SU-DHL-6 (cell line): ENCODE results near the gene GAGE12J.

Source experiments
- EZH2phosphoT487 ChIP-seq: fragments of 200-600 bp; sonication (generic), shearing (Covaris generic); conservative IDR thresholded peaks from 2 replicates; pipeline ENCODE4 v1.6.1; 2018; ENCODE audit warnings: mild to moderate bottlenecking, antibody characterized with exemption, low read length, moderate library complexity, mixed read lengths
- TF ChIP-seq, protein P1 (sequence below): fragments of 200-600 bp; sonication (generic); IDR thresholded peaks from one replicate; pipeline ENCODE4 v1.5.1; 2017; ENCODE audit warnings: antibody characterized with exemption, mild to moderate bottlenecking, low read length, moderate library complexity; ENCODE audit not compliant: insufficient read depth, poor library complexity, severe bottlenecking

DNA sequence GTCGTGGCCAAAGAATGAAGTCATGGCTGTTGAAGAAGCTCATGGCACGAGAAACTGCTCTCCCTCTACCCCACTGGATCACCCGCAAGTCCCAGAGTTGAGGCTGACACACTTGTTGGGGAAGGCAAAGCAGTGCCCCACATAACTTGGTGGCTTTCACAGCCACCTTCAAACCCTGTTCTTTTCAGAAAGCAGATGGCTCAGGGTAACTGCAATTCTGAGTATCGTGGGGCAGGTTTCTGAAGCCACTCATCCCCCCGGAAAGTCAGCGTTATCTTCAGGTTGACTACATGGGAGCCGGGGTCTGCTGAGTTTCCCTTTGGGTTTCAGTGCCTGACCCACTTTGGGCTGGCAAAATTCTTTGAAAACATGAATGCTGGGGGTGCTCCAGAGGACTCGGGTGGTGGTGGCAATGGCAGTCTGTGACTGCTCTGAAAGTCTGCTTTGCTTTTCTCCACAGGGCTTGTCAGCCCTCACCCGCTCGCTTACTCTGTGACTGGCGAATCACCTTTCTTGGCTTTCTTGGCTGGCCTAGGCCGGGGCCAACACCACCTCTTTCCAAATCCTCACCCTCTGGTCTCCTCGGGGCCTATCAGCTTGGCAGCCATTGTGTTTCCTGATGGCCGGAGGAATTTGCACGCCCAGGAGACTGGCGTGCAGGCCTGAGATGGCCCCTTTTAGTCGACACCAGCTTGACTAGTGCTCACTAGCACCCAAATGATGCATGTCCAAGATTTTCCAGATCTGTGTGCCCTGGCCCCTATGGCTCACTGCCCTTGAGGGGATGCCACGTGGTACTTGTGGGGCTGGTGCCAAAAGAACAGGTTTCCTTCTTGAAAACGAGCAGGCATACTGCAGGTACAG, 44.9 kb upstream of the GAGE12J start:
- TF ChIP-seq, protein P1, sequence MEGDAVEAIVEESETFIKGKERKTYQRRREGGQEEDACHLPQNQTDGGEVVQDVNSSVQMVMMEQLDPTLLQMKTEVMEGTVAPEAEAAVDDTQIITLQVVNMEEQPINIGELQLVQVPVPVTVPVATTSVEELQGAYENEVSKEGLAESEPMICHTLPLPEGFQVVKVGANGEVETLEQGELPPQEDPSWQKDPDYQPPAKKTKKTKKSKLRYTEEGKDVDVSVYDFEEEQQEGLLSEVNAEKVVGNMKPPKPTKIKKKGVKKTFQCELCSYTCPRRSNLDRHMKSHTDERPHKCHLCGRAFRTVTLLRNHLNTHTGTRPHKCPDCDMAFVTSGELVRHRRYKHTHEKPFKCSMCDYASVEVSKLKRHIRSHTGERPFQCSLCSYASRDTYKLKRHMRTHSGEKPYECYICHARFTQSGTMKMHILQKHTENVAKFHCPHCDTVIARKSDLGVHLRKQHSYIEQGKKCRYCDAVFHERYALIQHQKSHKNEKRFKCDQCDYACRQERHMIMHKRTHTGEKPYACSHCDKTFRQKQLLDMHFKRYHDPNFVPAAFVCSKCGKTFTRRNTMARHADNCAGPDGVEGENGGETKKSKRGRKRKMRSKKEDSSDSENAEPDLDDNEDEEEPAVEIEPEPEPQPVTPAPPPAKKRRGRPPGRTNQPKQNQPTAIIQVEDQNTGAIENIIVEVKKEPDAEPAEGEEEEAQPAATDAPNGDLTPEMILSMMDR, result no peak
- no peak for TF ChIP-seq EZH2phosphoT487
